Measurements from ENCODE around the gene CHIA.

CHIA gene

DNA sequence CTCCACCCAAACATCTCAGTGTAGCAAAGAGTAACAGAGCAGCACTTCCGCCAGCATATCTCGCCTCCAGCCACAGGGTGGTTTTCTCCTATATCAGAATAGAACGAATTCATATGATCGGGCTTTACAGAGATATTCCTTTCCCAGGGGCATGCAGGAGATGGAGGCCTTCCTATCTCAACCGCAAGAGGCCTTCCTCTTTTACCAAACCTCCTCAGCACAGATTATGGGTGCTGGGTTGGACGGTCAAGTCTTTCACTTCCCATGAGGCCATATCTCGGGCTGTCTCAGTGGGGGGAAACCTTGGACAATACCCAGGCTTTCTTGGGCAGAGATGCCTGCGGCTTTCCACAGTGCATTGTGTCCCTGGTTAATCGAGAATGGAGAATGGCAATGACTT lies 71.1 kb downstream of the CHIA start:
- no peak for DNase-seq
- Histone ChIP-seq H3K4me1 (no peaks in the 10 kb centered on the region), H3K27me3 (peaks cover 25% of the 10 kb centered on the region), H3K9me3 (no peaks in the 10 kb centered on the region), H3K4me3 (ENCODE audit: low read depth, low read length) (no peak overlapping the region), H3K36me3 (no peaks in the 10 kb centered on the region)
- TF ChIP-seq, protein P1, sequence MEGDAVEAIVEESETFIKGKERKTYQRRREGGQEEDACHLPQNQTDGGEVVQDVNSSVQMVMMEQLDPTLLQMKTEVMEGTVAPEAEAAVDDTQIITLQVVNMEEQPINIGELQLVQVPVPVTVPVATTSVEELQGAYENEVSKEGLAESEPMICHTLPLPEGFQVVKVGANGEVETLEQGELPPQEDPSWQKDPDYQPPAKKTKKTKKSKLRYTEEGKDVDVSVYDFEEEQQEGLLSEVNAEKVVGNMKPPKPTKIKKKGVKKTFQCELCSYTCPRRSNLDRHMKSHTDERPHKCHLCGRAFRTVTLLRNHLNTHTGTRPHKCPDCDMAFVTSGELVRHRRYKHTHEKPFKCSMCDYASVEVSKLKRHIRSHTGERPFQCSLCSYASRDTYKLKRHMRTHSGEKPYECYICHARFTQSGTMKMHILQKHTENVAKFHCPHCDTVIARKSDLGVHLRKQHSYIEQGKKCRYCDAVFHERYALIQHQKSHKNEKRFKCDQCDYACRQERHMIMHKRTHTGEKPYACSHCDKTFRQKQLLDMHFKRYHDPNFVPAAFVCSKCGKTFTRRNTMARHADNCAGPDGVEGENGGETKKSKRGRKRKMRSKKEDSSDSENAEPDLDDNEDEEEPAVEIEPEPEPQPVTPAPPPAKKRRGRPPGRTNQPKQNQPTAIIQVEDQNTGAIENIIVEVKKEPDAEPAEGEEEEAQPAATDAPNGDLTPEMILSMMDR (IDR thresholded peaks at IDR 0.05; ENCODE audit: low read depth, low read length), result no peak

DNA sequence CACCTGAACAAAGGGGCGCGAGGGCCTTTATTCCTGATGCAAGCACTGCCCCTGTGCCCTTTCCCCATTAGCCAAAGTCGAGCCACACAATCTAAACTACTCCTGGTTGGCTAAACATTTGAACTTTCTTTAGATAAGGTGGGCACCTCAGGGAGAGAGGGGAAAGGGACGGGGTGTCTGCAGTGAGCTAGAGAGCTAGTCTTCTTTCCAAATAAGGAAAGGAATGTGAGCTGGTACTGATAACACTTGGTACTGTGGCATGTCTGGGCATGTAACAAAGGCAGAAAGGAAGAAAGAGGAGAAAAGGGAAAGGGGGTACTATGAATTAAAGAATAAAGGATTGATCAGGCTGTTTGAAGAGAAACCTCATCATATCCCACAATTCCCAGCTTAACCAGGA lies 74.0 kb downstream of the CHIA start:
- Histone ChIP-seq H3K27me3 (peaks cover 32% of the 10 kb centered on the region), H3K36me3 (no peaks in the 10 kb centered on the region), H3K4me3 (ENCODE audit: low read depth, low read length) (no peak overlapping the region), H3K4me1 (no peaks in the 10 kb centered on the region), H3K9me3 (no peaks in the 10 kb centered on the region)
- TF ChIP-seq, protein P1 (IDR thresholded peaks at IDR 0.05; ENCODE audit: low read depth, low read length), result no peak
- no peak for DNase-seq

DNA sequence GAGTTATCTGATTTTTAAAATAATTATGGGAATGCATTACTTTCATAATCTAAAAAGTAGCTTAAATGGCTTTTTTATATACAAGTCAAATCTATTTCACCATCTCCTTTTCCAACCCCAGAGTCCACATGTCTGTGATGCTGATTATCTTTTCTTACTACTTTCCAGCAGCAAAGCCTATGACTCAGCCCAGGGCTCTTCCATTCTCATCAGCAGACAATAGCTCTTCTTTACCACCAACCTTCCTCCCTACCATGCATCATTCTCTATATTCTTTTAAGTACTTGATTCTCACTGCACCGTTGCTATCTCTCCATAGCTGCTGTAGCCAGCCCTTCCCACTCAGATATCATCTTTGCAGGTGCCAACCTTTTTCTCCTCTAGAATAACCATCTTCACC lies 75.6 kb downstream of the CHIA start:
- Histone ChIP-seq H3K4me1 (no peaks in the 10 kb centered on the region), H3K36me3 (no peaks in the 10 kb centered on the region), H3K9me3 (no peaks in the 10 kb centered on the region), H3K4me3 (ENCODE audit: low read depth, low read length) (no peak overlapping the region), H3K27me3 (peaks cover 29% of the 10 kb centered on the region)
- TF ChIP-seq, protein P1 (IDR thresholded peaks at IDR 0.05; ENCODE audit: low read depth, low read length), result no peak
- no peak for DNase-seq

DNA sequence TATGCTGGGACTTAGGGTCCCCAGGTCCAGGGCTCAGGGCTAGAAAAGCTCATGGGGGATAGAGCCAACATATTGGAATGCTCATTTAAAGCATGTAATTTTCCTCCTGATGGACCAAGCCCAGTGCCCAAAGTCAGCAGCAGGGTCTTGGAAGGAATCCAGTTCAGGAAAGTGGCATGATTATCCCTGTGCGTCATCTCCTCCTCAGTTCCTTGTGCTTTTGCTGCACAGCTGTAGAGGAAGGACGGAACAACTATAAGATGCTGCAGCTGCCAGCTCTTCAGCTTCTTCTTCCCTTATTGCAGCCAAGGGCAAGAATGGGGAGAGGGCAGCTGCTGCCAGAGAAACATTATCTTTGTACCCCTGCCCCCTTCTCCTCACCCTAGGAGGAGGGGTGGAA lies 78.5 kb downstream of the CHIA start:
- Histone ChIP-seq H3K27me3 (peaks cover 32% of the 10 kb centered on the region), H3K4me3 (ENCODE audit: low read depth, low read length) (no peak overlapping the region), H3K4me1 (no peaks in the 10 kb centered on the region), H3K36me3 (no peaks in the 10 kb centered on the region), H3K9me3 (no peaks in the 10 kb centered on the region)
- DNase-seq, result no peak
- TF ChIP-seq, protein P1 (IDR thresholded peaks at IDR 0.05; ENCODE audit: low read depth, low read length), result no peak

DNA sequence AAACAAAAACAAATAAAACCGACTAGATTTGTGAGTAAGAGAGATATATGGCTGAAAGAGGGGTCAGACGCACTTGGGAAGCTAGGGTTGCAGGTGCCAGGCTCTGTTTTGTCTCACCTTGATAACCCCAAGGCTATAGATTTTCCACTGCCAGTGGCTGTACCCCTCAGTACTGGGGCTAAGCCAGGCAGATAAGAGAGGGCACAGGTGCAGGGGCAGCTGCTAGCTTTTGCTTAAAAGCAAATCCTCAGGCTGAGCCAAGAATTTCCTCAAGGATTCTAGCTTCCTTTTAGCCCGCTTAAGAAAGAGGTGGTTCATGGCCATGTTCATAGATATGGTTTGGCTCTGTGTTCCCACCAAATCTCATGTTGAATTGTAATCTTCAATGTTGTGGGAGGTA lies 79.0 kb downstream of the CHIA start:
- TF ChIP-seq, protein P1 (IDR thresholded peaks at IDR 0.05; ENCODE audit: low read depth, low read length), result no peak
- Histone ChIP-seq H3K4me1 (no peaks in the 10 kb centered on the region), H3K9me3 (no peaks in the 10 kb centered on the region), H3K36me3 (no peaks in the 10 kb centered on the region), H3K27me3 (peaks cover 32% of the 10 kb centered on the region), H3K4me3 (ENCODE audit: low read depth, low read length) (no peak overlapping the region)
- DNase-seq, result no peak
